Caco-2 (cell line): Measurements from ENCODE around the gene NFIA. TPM values are rescaled to one million over a fixed set of nuclear protein-coding genes. Genes with fewer than 3 reads are reported as not detected.
"Not testable (repeated sequence)": the region's sequence is repeated elsewhere in the genome, so short reads cannot be mapped to it uniquely, and the experiment has no call there.

ENCODE experiments used
- BruUV-seq: library from RNA; stranded (reverse); fragments of 400-500 nt; replicated peaks from 2 replicates; lab custom pipeline; 2021; lab: Mats Ljungman, UMichigan
- CTCF ChIA-PET: fragments of 300-600 bp; sonication (Branson Sonifier 250); formaldehyde crosslinking; loops from one replicate; lab custom pipeline; 2022; ENCODE audit warnings: antibody characterized with exemption; lab: Charles Lee
- POLR2A ChIA-PET: fragments of 300-600 bp; sonication (Branson Sonifier 250); formaldehyde crosslinking; loops from one replicate; lab custom pipeline; 2022; ENCODE audit warnings: antibody characterized with exemption; lab: Charles Lee
- DNase-seq, 2 experiments: peaks; one replicate each; pipeline versions ENCODE4 v3.0.0 to v3.0.0-alpha.2; 2020 to 2022
- H3K27me3 ChIP-seq: replicated peaks from 2 replicates; pipeline ENCODE4 v1.6.0; 2011; ENCODE audit warnings: low read length; ENCODE audit not compliant: control insufficient read depth, insufficient read depth
- H3K36me3 ChIP-seq: 2 replicates; pipeline ENCODE4 v1.5.1; 2011; ENCODE audit warnings: low read length; ENCODE audit not compliant: control insufficient read depth, insufficient read depth
- H3K4me1 ChIP-seq: fragments of 250-450 bp; sonication (Bioruptor Pico); 2 replicates; pipeline ENCODE4 v1.5.1; 2020; ENCODE audit warnings: mild to moderate bottlenecking
- H3K4me3 ChIP-seq: 2 replicates; pipeline ENCODE4 v1.5.1; 2011; ENCODE audit warnings: low read depth, mild to moderate bottlenecking, control low read depth, low read length
- H3K9me3 ChIP-seq: fragments of 250-450 bp; sonication (Bioruptor Pico); 2 replicates; pipeline ENCODE4 v1.5.1; 2020; ENCODE audit warnings: mild to moderate bottlenecking, moderate library complexity
- H3K27ac Mint-ChIP-seq: one replicate; pipeline ENCODE4 v1.8.0; 2022; ENCODE audit warnings: mixed read lengths; ENCODE audit not compliant: unreplicated experiment
- H3K27me3 Mint-ChIP-seq: one replicate; pipeline ENCODE4 v1.8.0; 2022; ENCODE audit warnings: mixed read lengths; ENCODE audit not compliant: insufficient read depth, unreplicated experiment
- H3K36me3 Mint-ChIP-seq: one replicate; pipeline ENCODE4 v1.8.0; 2022; ENCODE audit warnings: mild to moderate bottlenecking, mixed read lengths; ENCODE audit not compliant: insufficient read depth, unreplicated experiment
- H3K4me1 Mint-ChIP-seq: one replicate; pipeline ENCODE4 v1.8.0; 2022; ENCODE audit warnings: low read depth, mixed read lengths; ENCODE audit not compliant: unreplicated experiment
- H3K4me3 Mint-ChIP-seq: one replicate; pipeline ENCODE4 v1.8.0; 2022; ENCODE audit warnings: mild to moderate bottlenecking, moderate library complexity, mixed read lengths; ENCODE audit not compliant: unreplicated experiment
- H3K9me3 Mint-ChIP-seq: one replicate; pipeline ENCODE4 v1.8.0; 2022; ENCODE audit warnings: mixed read lengths; ENCODE audit not compliant: unreplicated experiment
- CTCF ChIP-seq, 2 experiments: fragments of 200-600 bp in 1 of 2; IDR thresholded peaks; 1 replicate in 1 of 2; 2 replicates in 1 of 2; pipeline versions ENCODE4 v1.5.1 to v1.8.0; 2011 to 2022; ENCODE audit warnings: antibody characterized with exemption in 1 of 2, control low read depth in 1 of 2, inconsistent platforms in 1 of 2, low read depth in 1 of 2, low read length in 1 of 2, mild to moderate bottlenecking in 1 of 2, moderate library complexity in 1 of 2; ENCODE audit not compliant: insufficient read depth in 1 of 2, severe bottlenecking in 1 of 2, unreplicated experiment in 1 of 2
- intact Hi-C: fragments of 100-400 bp; cut with micrococcal nuclease; formaldehyde crosslinking; loops from one replicate; pipeline ENCODE4 v1.10.0; 2022; ENCODE audit not compliant: unreplicated experiment
- total RNA-seq: library from RNA; stranded (reverse); gene quantifications from 2 replicates; pipeline ENCODE4 v1.2.3, GENCODE V29; 2022

Gene NFIA
- total RNA-seq, 1 experiment from 2014 or later = 1.4 TPM

- ChIA-PET POLR2A (no interaction called here), CTCF (no interaction called here)
- no peak for TF ChIP-seq CTCF (IDR thresholded peaks at IDR 0.05; ENCODE audit: insufficient read depth in 1 of 2, low read depth in 1 of 2, low read length in 1 of 2, severe bottlenecking in 1 of 2, unreplicated experiment in 1 of 2)
- H3K9me3 ChIP-seq = no peaks in the 10 kb centered on the region
- DNase-seq = no peak
- Mint-ChIP-seq H3K36me3 (no peaks in the 10 kb centered on the region), H3K27me3 (peaks cover 5% of the 10 kb centered on the region), H3K4me1 (no peaks in the 10 kb centered on the region), H3K27ac (no peak overlapping the region), H3K9me3 (no peaks in the 10 kb centered on the region), H3K4me3 (no peak overlapping the region)
- no peaks in the 10 kb centered on the region for H3K27me3 ChIP-seq
- no TSS peak for BruUV-seq
- intact Hi-C loops = no loop called here
- H3K4me1 ChIP-seq = no peaks in the 10 kb centered on the region
- no peak overlapping the region for H3K4me3 ChIP-seq
- H3K36me3 ChIP-seq = no peaks in the 10 kb centered on the region
Observed at GRCh38 chr1:61056196-61056572, 26.2 kb upstream of the NFIA start.

GRCh38 chr1:61056573-61057439 is 25.6 kb upstream of the NFIA start:
- H3K36me3 Mint-ChIP-seq = no peaks in the 10 kb centered on the region
- Histone ChIP-seq H3K4me3 (peak overlapping the region; percentile 58), H3K4me1 (no peaks in the 10 kb centered on the region), H3K9me3 (no peaks in the 10 kb centered on the region), H3K36me3 (no peaks in the 10 kb centered on the region), H3K27me3 (no peaks in the 10 kb centered on the region)
- intact Hi-C loops = no loop called here
- POLR2A ChIA-PET = no interaction called here
- no peak overlapping the region for H3K27ac Mint-ChIP-seq
- H3K4me1 Mint-ChIP-seq = no peaks in the 10 kb centered on the region
- CTCF ChIA-PET = interaction anchor here (0.7 kb wide), 1 partner anchor 714 kb away, joined by 3 read pairs; no protein-coding TSS in a partner anchor
- TF ChIP-seq CTCF (IDR thresholded peaks at IDR 0.05; ENCODE audit: insufficient read depth in 1 of 2, low read depth in 1 of 2, low read length in 1 of 2, severe bottlenecking in 1 of 2, unreplicated experiment in 1 of 2) = no peak
- peaks cover 3% of the 10 kb centered on the region for H3K27me3 Mint-ChIP-seq
- peak overlapping the region; percentile 75 for H3K4me3 Mint-ChIP-seq
- BruUV-seq = no TSS peak
- no peaks in the 10 kb centered on the region for H3K9me3 Mint-ChIP-seq
- DNase-seq = peak in 1 of 2 experiments; percentile 34

- Mint-ChIP-seq H3K27me3 (no peaks in the 10 kb centered on the region), H3K27ac (no peak overlapping the region), H3K4me3 (no peak overlapping the region), H3K36me3 (no peaks in the 10 kb centered on the region), H3K4me1 (no peaks in the 10 kb centered on the region), H3K9me3 (no peaks in the 10 kb centered on the region)
- TF ChIP-seq CTCF (IDR thresholded peaks at IDR 0.05; ENCODE audit: insufficient read depth in 1 of 2, low read depth in 1 of 2, low read length in 1 of 2, severe bottlenecking in 1 of 2, unreplicated experiment in 1 of 2) = no peak
- H3K36me3 ChIP-seq = no peaks in the 10 kb centered on the region
- POLR2A ChIA-PET = no interaction called here
- no peak overlapping the region for H3K4me3 ChIP-seq
- DNase-seq = no peak
- intact Hi-C loops = no loop called here
- CTCF ChIA-PET = no interaction called here
- no TSS peak for BruUV-seq
- H3K27me3 ChIP-seq = no peaks in the 10 kb centered on the region
- H3K4me1 ChIP-seq = no peaks in the 10 kb centered on the region
- no peaks in the 10 kb centered on the region for H3K9me3 ChIP-seq
Observed at GRCh38 chr1:61058483-61059245, 23.7 kb upstream of the NFIA start.

GRCh38 chr1:61061601-61062000 is 20.8 kb upstream of the NFIA start:
- H3K27me3 ChIP-seq, POLR2A ChIA-PET, H3K27ac Mint-ChIP-seq, H3K4me1 Mint-ChIP-seq, BruUV-seq, H3K36me3 Mint-ChIP-seq, intact Hi-C loops, H3K4me3 ChIP-seq, H3K27me3 Mint-ChIP-seq, H3K4me1 ChIP-seq, DNase-seq, H3K9me3 Mint-ChIP-seq, H3K9me3 ChIP-seq, CTCF ChIA-PET, H3K36me3 ChIP-seq, H3K4me3 Mint-ChIP-seq: not testable (repeated sequence)
